GM13976 (cell line): ENCODE data around the gene NEFH.

ENCODE experiments used
- DNase-seq: peaks from one replicate; pipeline ENCODE4 v3.0.0; 2012; ENCODE audit warnings: low spot score
- CTCF ChIP-seq: IDR thresholded peaks from 2 replicates; pipeline ENCODE4 v1.5.1; 2012; ENCODE audit warnings: borderline replicate concordance, mild to moderate bottlenecking; ENCODE audit not compliant: insufficient read depth; ENCODE audit errors: extremely low read depth, missing control alignments, control extremely low read depth
- in situ Hi-C: fragments of 300-500 bp; cut with MboI; formaldehyde crosslinking; loops from one replicate; pipeline ENCODE4 v1.12.0; 2022; ENCODE audit warnings: low sequenced_read_pairs, mixed read lengths, inconsistent platforms; ENCODE audit not compliant: unreplicated experiment

The NEFH gene

GRCh38 chr22:29510542-29510941, 30.5 kb downstream of the NEFH start:
- in situ Hi-C loops = no loop called here
- no peak for DNase-seq
- no peak for TF ChIP-seq CTCF

GRCh38 chr22:29511126-29511862, 31.3 kb downstream of the NEFH start:
- in situ Hi-C loops = no loop called here
- DNase-seq = no peak

GRCh38 chr22:29512031-29512430, 32.0 kb downstream of the NEFH start:
- in situ Hi-C loops = no loop called here
- no peak for TF ChIP-seq CTCF
- no peak for DNase-seq

More at GRCh38 chr22:29511126-29511862, 31.3 kb downstream of the NEFH start:
- TF ChIP-seq CTCF = no peak

- no peak for TF ChIP-seq CTCF
- no peak for DNase-seq
- in situ Hi-C loops = no loop called here
Observed at GRCh38 chr22:29517215-29517908, 37.3 kb downstream of the NEFH start.

GRCh38 chr22:29518427-29518826, 38.4 kb downstream of the NEFH start:
- in situ Hi-C loops = no loop called here
- DNase-seq = no peak
- no peak for TF ChIP-seq CTCF

- DNase-seq = no peak
- in situ Hi-C loops = no loop called here
- no peak for TF ChIP-seq CTCF
Observed at GRCh38 chr22:29519996-29520395, 40.0 kb downstream of the NEFH start.
